HG02610 (cell line): Measurements from ENCODE around the gene KMT2B.
"Not testable (repeated sequence)": the region's sequence is repeated elsewhere in the genome, so short reads cannot be mapped to it uniquely, and the experiment has no call there.

Experiments used
- ATAC-seq: cut with Tn5 transposase; IDR thresholded peaks from one replicate; pipeline ENCODE4 v1.9.1; 2021; ENCODE audit warnings: mild to moderate bottlenecking, moderate library complexity; ENCODE audit not compliant: unreplicated experiment

The KMT2B gene

GRCh38 chr19:35755550-35756376, 38.0 kb downstream of the KMT2B start:
- no peak for ATAC-seq

GRCh38 chr19:35756377-35757230, 38.8 kb downstream of the KMT2B start, which contains the start of gene HSPB6:
Gene HSPB6 (minus strand): TSS chr19:35757029. CDS start chr19:35757008, 21 bp downstream.
- no peak for ATAC-seq

GRCh38 chr19:35757231-35757748, 39.5 kb downstream of the KMT2B start:
- no peak for ATAC-seq

- peak; percentile 96 for ATAC-seq
These were observed 40.2 kb downstream of the KMT2B start, which contains the start of gene PROSER3 for GRCh38 chr19:35757749-35758608. Gene PROSER3 (plus strand): TSS chr19:35758176. CDS start chr19:35758216, 40 bp downstream.

- ATAC-seq = no peak
These were observed 41.9 kb downstream of the KMT2B start for GRCh38 chr19:35759697-35760096.

- ATAC-seq = no peak
These were observed 43.0 kb downstream of the KMT2B start for GRCh38 chr19:35760711-35761349.

- ATAC-seq = no peak
These were observed 46.9 kb downstream of the KMT2B start for GRCh38 chr19:35764432-35765315.

GRCh38 chr19:35766571-35767104, 48.8 kb downstream of the KMT2B start:
- ATAC-seq = no peak

GRCh38 chr19:35767288-35768081, 49.7 kb downstream of the KMT2B start:
- no peak for ATAC-seq

- ATAC-seq = no peak
These were observed 50.2 kb downstream of the KMT2B start for GRCh38 chr19:35768082-35768421.

GRCh38 chr19:35772362-35772761, 54.6 kb downstream of the KMT2B start:
- ATAC-seq = not testable (repeated sequence)

GRCh38 chr19:35773020-35773806, 55.4 kb downstream of the KMT2B start:
- ATAC-seq = no peak

GRCh38 chr19:35774274-35775045, 56.7 kb downstream of the KMT2B start:
- no peak for ATAC-seq

- no peak for ATAC-seq
These were observed 57.2 kb downstream of the KMT2B start for GRCh38 chr19:35775046-35775297.

GRCh38 chr19:35775298-35776101, 57.7 kb downstream of the KMT2B start, which contains the start of gene ARHGAP33:
Gene ARHGAP33 (plus strand): TSS chr19:35775564. CDS start chr19:35775659, 95 bp downstream.
- peak; percentile 96 for ATAC-seq
